Mucosa of descending colon (tissue), 3 donors: ENCODE data around the gene E2F3. TPM values are rescaled to one million over a fixed set of nuclear protein-coding genes. Genes with fewer than 3 reads are reported as not detected.

Source experiments
- ATAC-seq: fragments of 200-7000 bp; cut with Tn5 transposase; one replicate; pipeline ENCODE4 v1.9.1; 2020; ENCODE audit warnings: mild to moderate bottlenecking, moderate library complexity
- DNase-seq, 3 donors: peaks; one replicate each; pipeline ENCODE4 v3.0.0-alpha.2; 2020
- H3K36me3 ChIP-seq: fragments of 200-600 bp; one replicate; pipeline ENCODE4 v1.8.0; 2021; ENCODE audit warnings: low read depth, mild to moderate bottlenecking
- H3K4me1 ChIP-seq: fragments of 200-600 bp; one replicate; pipeline ENCODE4 v1.8.0; 2021; ENCODE audit warnings: low read depth, mild to moderate bottlenecking
- H3K4me3 ChIP-seq: fragments of 200-600 bp; one replicate; pipeline ENCODE4 v1.8.0; 2021; ENCODE audit warnings: mild to moderate bottlenecking
- H3K9me3 ChIP-seq: fragments of 200-600 bp; one replicate; pipeline ENCODE4 v1.8.0; 2021; ENCODE audit warnings: mild to moderate bottlenecking
- CTCF ChIP-seq: fragments of 200-600 bp; IDR thresholded peaks from one replicate; pipeline ENCODE4 v1.8.0; 2022; ENCODE audit warnings: antibody characterized with exemption, mild to moderate bottlenecking
- intact Hi-C, 2 donors: fragments of 100-400 bp; cut with DNase I in 1 of 2; cut with micrococcal nuclease in 1 of 2; formaldehyde crosslinking; loops; one replicate each; pipeline versions ENCODE4 v1.11.0 to v1.11.1; 2022; cut with DNase I, micrococcal nuclease
- total RNA-seq, 3 donors: library from RNA; stranded (reverse); fragmentation: NEBNext Ultra II Directional in 2 of 3; extraction: Animal tissue kit (Norgen Biotek cat#: 25700) in 2 of 3; gene quantifications; one replicate each; pipeline versions ENCODE4 v1.2.1 to v1.2.4, GENCODE V29; 2021 to 2023
- donor health status: DM: no; HTN: no; CAD: no; lungs with moderate emphysema.
- donor health status: DM: no; HTN: no; CAD: no.
- donor health status: DM: no; HTN: yes; CAD: no.

The E2F3 gene
- total RNA-seq, 3 donors from 2014 or later = 7.6 to 10.0 (median 7.9) TPM

GRCh38 chr6:20479526-20479925, 77.8 kb downstream of the E2F3 start:
- Histone ChIP-seq H3K4me1 (no peaks in the 10 kb centered on the region), H3K9me3 (no peaks in the 10 kb centered on the region), H3K36me3 (no peaks in the 10 kb centered on the region), H3K4me3 (no peak overlapping the region)
- DNase-seq = no peak
- intact Hi-C loops = no loop called here
- no peak for ATAC-seq
- TF ChIP-seq CTCF = no peak

GRCh38 chr6:20481281-20481680, 79.6 kb downstream of the E2F3 start:
- no peaks in the 10 kb centered on the region for H3K4me1 ChIP-seq
- H3K9me3 ChIP-seq = no peaks in the 10 kb centered on the region
- DNase-seq (no peak), ATAC-seq (no peak)
- no peaks in the 10 kb centered on the region for H3K36me3 ChIP-seq
- no peak overlapping the region for H3K4me3 ChIP-seq
- intact Hi-C loops = no loop called here
- TF ChIP-seq CTCF = no peak

- TF ChIP-seq CTCF = no peak
- H3K9me3 ChIP-seq = no peaks in the 10 kb centered on the region
- no peak overlapping the region for H3K4me3 ChIP-seq
- intact Hi-C loops = no loop called here
- ATAC-seq = no peak
- no peaks in the 10 kb centered on the region for H3K36me3 ChIP-seq
- H3K4me1 ChIP-seq = no peaks in the 10 kb centered on the region
- no peak for DNase-seq
Observed at GRCh38 chr6:20483887-20484497, 82.3 kb downstream of the E2F3 start.

GRCh38 chr6:20486641-20487040, 85.0 kb downstream of the E2F3 start:
- intact Hi-C loops = no loop called here
- TF ChIP-seq CTCF = no peak
- DNase-seq = no peak
- H3K4me3 ChIP-seq = no peak overlapping the region
- H3K36me3 ChIP-seq = no peaks in the 10 kb centered on the region
- ATAC-seq = no peak
- H3K9me3 ChIP-seq = no peaks in the 10 kb centered on the region
- no peaks in the 10 kb centered on the region for H3K4me1 ChIP-seq

GRCh38 chr6:20487669-20488375, 86.1 kb downstream of the E2F3 start:
- H3K4me3 ChIP-seq = no peak overlapping the region
- no peak for DNase-seq
- TF ChIP-seq CTCF = no peak
- no peaks in the 10 kb centered on the region for H3K36me3 ChIP-seq
- H3K4me1 ChIP-seq = no peaks in the 10 kb centered on the region
- intact Hi-C loops = no loop called here
- H3K9me3 ChIP-seq = no peaks in the 10 kb centered on the region
- ATAC-seq = no peak
